ENCODE results near the gene CD163.
"Not testable (repeated sequence)": the region's sequence is repeated elsewhere in the genome, so short reads cannot be mapped to it uniquely, and the experiment has no call there.

Gene CD163

DNA sequence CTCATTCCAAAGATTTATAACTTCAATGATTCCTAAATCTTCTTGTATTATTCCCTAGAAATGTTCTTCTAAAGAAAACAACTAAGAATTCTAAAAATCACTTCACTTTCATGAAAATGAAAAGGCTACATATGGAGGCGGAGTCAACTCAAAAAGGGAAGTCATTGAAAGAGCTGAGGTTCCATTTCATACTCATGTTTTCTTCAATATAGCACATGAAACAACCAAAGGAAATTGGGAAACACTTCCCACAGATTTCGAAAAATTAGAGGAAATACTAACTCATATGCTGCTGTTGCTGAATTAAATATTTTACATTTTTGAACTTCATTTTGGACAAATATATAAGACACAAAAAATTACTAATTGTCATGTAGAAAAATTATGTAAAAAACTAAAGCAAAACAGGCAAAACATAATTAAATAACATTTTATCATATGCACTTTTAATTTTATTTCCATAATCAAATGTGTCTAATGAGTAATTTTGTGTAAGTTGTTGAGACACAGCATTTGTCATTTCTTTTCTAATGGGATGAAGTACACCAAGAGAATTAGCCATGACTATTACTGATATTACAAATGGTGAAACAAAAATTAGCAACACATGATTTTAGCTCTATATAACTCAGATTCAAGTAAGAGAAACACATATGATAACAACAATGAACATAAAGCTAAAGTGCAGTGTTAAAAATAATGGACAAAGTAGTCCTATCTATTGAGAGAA is at the start of gene CD163:
Gene CD163 (minus strand): TSS at position 92 of the 730 bp plus-strand sequence. CDS start 87 bp downstream, at position 5.
- no peak for DNase-seq (ENCODE audit: low read depth, low spot score)

DNA sequence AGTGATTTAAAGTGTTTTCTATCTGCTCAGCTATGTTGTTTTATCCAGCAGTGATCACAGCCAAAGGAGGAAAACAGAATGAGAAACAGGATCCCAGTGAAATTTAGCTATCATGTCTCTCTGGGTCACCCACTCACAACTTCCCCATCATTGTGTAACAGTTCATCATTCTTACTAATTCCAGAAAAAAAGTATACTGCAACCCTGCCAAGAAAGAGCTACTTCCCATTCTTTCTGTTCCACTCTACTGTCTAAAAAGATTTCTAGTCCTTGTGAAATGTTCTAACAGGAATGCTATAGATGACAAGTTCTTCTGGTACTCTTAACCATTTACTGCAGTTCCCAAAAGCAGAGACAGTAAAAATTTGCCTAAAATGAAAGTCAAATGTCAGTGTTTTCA is 39.2 kb upstream of the CD163 start:
- DNase-seq (ENCODE audit: low read depth, low spot score) = no peak

DNA sequence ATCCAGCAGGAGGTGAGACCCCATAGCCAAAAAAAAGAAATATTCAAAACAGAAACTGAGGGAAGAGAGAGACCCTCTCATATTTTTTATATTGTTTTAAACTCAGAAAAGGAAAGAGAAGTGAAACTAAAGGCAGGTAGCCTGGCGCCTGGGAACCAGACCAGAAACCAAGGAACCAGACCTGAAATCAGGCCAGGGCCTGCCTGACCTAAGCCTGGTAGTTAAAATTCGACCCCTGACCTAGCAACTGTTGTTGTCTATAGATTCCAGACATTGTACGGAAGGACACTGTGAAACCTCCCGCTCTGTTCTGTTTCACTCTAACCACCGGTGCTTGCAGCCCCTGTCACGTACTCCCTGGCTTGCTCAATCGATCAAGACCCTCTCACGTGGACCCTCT is 38.5 kb upstream of the CD163 start:
- no peak for DNase-seq (ENCODE audit: low read depth, low spot score)

DNA sequence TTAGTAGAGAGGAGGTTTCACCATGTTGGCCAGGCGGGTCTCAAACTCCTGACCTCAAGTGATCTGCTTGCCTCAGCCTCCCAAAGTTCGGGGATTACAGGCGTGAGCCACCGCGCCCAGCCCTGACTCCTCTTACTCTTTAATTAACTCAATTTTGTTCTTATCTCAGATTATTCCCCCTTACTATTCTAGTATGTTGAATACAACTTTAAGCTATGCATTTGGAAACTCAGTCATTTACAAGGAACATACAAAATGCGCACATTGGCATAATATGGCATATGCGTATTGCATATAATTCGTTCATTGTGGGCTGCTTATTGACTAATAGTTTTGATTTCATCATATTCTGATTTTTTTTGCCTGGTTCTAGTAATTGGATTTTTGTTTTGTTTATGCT is 10.8 kb upstream of the CD163 start:
- no peak for DNase-seq (ENCODE audit: low read depth, low spot score)

DNA sequence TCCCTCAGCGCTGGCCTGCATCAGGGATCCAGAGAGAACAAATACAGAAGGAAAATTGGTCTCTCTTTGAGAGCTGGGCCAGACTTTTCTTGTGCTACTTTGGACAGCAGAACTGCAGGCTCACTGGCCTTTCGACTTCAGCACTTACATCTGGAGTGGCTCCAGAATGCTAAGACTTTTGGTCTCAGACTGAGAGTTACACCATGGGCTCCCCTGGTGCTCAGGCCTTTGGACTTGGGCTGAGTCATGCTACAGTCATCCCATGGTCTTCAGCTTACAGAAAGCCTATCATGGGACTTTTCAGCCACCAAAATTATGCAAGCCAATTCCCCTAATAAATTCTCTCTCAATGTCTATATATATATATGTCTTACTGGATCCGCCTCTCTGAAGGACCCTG is 9.0 kb upstream of the CD163 start:
- peak; percentile 82 for DNase-seq (ENCODE audit: low read depth, low spot score)

DNA sequence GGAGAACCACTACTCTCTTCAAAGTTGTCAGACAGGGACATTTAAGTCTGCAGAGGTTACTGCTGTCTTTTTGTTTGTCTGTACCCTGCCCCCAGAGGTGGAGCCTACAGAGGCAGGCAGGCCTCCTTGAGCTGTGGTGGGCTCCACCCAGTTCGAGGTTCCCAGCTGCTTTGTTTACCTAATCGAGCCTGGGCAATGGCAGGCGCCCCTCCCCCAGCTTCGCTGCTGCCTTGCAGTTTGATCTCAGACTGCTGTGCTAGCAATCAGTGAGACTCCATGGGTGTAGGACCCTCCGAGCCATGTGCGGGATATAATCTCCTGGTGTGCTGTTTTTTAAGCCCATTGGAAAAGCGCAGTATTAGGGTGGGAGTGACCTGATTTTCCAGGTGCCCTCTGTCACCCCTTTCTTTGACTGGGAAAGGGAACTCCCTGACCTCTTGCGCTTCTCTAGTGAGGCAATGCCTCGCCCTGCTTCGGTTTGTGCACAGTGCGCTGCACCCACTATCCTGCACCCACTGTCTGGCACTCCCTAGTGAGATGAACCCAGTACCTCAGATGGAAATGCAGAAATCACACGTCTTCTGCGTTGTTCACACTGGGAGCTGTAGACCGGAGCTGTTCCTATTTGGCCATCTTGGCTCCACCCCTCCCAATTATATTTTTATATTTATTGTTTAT is 6.4 kb upstream of the CD163 start:
- not testable (repeated sequence) for DNase-seq (ENCODE audit: low read depth, low spot score)

DNA sequence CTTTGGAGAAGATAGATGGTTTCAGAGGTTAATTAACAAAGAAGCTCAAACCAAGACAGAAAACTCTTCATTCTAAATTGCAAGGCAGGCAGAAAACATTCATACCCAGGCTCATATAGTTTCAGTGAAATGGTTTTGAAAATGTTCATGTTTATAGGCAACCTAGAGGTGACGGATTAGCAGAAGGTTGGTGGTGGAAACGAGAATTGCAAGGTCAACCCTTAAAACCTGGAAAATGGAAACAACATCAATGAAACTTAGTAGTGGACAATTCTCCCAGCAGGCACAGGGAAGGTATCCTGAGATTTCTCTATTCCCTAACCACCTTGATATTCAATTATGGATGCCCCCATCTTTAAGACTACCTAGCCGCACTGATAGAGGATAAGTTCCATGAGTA is 965 bp downstream of the CD163 start:
- DNase-seq (ENCODE audit: low read depth, low spot score) = no peak

DNA sequence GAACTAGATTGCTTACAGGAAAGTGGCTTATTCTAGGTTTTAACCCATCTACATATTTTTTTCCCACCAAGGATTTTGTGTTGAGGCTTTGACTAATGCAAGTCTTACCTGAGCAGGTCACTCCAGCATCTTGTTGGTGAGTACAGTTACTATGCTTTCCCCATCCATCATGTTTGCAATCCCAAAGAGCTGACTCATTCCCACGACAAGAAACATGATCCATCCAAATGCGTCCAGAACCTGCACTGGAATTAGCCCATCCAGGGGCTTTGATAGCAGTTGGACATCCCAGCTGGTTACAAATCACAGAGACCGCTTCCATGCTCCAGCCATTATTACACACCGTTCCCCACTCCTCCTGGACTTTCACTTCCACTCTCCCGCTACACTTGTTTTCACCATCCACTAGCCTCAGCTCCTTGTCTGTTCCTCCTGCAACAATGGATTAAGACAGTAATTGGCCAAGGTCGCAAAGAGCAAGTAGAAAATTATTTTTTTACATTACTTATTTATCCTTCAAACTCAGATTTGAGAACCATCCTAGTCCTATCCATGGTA is 2.5 kb downstream of the CD163 start:
- no peak for DNase-seq (ENCODE audit: low read depth, low spot score)

DNA sequence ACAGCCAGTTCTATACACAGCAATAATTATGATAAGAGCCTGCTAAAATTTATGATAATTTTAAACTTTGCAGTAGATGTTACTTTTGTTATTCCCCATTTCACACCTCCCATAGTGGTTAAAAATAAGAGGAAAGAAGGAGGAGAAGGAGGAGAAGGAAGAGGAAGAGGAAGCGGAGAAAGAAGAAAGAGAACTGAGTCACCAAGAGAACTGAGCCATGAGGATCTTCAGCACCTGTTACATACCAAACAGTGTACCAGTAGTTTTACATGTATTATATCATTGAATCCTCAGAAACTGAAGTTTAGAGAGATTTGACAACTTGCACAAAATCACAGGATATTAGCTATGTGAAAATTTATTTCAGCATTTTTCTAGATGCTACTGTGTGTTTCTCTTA is 3.9 kb downstream of the CD163 start:
- no peak for DNase-seq (ENCODE audit: low read depth, low spot score)

DNA sequence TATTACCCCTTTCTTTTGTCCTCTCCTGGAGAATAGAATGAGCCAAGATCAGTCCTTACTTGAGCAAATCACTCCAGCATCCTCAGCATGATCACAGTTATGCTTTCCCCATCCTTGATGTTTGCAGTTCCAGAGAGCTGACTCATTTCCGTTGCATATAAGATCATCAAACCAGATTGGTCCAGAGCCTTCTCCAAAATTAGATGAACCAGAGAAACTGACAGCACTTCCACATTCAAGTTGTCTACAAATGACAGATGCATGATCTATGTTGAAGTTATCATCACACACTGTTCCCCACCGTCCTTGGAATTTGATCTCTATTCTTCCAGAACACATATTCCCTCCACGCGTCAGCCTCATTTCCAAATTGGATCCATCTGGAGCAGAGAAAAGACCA is 4.8 kb downstream of the CD163 start:
- DNase-seq (ENCODE audit: low read depth, low spot score) = peak; percentile 31

DNA sequence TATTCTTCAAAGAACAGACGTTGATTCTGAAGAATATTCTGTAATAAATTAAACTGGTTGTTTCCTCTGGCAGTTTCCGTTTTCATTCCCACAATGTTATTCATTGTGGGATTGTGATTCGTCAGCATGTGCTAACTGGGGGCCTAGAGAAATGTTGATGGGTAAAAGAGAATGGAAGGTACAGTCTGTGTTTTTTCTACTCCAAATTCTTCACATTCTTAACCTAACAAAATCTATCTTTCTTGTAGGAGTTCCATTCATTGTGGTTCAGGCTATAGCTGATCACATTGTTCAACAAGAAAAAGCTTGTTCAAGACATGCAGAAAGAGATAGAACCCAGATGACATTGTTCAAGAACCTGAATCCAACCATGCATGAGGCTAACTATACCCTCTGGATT is 5.9 kb downstream of the CD163 start:
- DNase-seq (ENCODE audit: low read depth, low spot score) = no peak

DNA sequence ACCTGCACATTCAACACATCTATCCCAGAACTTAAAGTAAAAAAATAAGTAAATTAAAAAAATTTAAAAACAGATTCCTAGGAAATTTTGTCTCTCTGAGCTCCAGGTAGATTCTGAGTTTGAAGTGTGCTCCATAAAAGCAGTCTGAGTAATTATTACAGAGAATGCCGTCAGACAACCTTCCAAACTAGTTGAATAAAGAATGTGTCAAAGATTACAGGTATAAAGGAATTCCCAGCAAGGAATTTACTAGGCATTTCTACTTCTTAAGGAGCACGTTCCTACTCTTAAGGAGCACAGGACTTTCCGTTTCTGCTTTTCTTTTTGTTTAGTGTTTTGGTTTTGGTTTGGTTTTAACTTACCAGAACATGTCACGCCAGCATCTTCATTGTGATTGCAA is 7.1 kb downstream of the CD163 start:
- DNase-seq (ENCODE audit: low read depth, low spot score) = no peak

DNA sequence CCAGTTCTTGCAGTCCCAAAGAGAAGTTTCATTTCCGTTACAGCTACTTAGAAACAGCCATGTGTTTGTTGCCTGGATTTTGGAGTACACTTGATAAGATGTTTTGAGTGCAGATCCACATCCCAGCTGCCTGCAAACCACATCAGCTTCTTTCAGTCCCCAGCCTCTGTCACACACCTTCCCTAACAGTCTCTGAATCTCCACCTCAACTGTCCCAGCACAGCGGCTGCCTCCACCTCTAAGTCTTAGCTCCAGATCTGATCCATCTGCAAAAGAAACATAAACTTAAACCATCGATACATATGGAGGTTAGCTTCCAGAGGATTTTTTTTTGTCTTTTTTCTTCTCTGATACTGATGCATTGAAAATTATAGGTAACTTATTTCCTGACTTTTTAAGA is 8.4 kb downstream of the CD163 start:
- no peak for DNase-seq (ENCODE audit: low read depth, low spot score)

DNA sequence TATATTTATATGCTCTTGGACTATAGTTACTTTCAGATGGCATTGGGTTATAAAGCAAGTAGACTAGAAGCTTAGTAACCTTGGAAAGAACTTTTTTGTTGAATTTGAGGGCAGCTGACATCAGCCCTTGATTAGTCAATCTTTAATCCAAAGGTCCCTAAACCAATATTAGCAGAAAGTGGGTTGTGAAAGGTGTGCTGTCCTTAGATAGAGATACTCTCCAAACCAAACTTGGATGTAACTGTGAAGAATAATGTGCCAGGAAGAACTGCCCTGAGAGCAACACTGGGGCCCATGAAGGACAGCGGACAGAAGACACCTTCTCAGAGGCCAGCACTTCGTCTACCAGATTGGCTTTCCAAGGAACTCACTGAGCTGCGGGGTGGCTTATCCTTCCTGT is 10.6 kb downstream of the CD163 start:
- DNase-seq (ENCODE audit: low read depth, low spot score) = no peak

DNA sequence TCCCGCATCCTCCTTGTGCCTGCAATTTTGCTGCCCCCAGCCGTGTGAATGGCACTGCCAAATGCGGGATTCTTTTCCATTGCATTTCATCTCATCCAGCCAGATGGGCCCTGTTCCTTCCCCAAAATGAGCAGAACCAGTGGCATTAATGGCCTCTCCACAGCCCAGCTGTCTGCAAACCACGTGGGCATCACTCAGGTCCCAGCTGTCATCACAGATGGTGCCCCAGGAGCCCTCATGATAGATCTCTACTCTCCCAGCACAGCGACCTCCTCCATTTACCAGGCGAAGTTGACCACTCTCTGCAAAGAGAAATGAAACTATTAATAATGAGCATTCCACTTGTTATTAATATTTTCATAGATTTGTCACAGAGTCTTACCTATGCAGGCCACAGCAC is 17.1 kb downstream of the CD163 start:
- no peak for DNase-seq (ENCODE audit: low read depth, low spot score)

DNA sequence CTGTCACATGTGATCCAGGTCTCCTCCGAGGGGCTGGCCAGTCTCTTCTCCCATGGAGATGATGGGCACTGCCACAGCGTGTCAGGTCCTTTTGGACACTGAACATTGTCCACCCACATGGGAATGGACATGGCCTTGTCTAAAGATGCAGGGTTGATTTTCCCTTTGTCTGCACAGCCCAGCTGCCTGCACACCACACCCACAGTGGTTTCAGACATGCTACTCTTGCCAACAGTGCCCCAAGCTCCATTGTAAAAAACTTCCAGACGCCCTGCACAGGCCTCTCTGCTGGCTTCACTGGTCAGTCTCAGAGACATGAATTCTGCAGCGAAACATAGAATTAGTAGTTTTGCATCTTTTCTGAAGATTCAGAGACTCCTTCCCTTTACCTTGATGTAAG is 18.5 kb downstream of the CD163 start:
- DNase-seq (ENCODE audit: low read depth, low spot score) = no peak

DNA sequence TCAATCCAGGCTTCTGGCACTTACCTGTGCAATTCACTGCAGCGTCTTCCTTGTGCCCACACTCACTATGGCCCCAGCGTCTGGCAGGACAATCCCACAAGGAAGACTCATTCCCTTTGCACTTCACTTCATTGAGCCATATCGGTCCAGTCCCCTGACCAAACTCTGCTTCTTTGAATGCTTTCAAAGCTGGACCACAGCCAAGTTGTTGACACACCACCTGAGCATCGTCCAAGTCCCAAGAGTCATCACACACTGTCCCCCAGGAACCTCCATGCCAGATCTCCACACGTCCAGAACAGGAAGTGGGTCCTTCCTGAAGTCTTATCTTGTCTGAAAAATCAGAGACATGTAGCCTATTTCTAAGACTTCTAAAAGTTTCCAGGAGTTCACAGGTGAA is 20.2 kb downstream of the CD163 start:
- DNase-seq (ENCODE audit: low read depth, low spot score) = no peak

DNA sequence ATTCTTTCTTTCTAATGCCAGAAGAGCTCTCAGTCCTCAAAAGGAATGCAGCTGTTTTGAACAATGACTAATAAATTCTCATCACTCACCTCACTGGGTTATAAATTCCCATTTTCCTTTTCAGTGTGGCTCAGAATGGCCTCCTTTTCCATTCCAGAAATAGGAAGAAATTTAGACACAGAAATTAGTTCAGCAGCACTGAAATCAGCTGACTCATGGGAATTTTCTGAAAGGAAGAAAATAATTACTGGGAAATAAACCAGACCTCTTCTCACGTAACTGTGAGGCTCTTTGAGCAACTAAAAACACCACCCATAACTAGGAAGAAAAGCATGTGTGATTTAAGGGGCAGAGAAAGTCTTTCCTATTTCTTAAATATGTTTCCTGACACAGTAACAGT is 23.8 kb downstream of the CD163 start:
- DNase-seq (ENCODE audit: low read depth, low spot score) = no peak

DNA sequence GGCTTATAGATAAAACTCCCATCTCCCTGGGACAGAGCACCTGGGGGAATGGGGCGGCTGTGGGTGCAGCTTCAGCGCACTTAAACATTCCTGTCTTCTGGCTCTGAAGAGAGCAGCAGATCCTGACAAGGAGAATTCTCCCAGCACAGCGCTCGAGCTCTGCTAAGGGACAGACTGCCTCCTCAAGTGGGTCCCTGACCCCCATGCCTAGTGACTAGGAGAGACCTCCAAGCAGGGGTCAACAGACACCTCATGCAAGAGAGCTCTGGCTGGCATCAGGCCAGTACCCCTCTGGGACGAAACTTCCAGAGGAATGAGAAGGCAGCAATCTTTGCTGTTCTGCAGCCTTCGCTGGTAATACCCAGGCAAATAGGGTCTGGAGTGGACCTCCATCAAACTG is 31.5 kb downstream of the CD163 start:
- no peak for DNase-seq (ENCODE audit: low read depth, low spot score)

DNA sequence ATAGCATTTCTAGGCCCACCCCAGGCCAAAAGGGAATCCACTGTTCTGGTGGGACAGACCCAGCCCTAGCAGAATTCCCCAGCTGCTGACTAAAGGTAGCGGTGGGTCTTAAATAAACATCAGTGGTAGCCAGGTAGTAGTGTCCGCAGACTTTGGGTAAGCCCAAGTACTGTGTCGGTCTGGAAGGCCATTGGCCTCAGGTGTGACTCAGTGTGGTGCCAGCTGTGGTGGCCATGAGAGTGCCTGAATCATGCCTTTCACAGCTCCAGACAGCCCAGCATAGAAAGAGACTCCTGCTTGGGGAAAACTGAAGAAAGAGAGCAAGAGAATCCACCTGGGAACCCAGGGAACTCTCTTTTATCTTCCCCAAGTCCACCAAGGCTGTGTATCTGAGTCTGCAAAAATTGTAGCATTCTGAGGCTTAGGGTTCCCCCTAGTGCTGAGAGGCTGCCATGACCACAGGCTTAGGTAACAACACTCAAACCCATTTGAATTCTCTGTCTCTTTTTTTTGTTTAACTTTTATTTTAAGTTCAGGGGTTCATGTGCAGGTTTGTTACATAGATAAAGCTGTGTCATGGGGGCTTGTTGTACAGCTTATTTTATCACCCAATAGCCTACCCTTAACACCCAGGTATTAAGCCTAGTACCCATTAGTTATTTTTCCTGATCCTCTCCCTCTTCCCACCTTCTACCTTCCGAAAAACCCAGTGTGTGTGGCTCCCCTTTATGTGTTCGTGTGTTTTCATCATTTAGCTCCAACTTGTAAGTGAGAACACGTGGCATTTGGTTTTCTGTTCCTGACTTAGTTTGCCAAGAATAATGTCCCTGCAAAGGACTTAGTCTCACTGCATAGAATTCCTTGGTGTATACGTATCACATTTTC is 43.0 kb downstream of the CD163 start:
- DNase-seq (ENCODE audit: low read depth, low spot score) = no peak

DNA sequence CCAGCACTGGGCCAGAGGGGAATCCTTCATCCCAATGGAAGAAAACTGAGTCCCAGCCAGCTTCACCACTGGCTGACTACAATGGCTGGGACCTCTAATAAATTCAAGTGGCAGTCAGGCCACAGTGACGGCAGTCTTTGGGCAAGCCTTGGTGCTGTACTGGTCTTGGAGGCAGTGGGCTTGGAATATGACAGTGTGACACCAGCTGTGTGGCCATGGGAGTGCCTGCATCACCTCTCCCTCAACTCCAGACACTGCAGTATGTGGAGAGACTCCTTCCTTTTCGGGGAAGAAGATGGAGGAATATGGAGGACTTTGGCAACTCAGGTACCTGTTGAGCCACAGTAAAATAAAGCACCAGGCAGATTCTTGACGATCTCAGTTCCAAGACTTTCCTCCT is 43.6 kb downstream of the CD163 start:
- DNase-seq (ENCODE audit: low read depth, low spot score) = no peak

DNA sequence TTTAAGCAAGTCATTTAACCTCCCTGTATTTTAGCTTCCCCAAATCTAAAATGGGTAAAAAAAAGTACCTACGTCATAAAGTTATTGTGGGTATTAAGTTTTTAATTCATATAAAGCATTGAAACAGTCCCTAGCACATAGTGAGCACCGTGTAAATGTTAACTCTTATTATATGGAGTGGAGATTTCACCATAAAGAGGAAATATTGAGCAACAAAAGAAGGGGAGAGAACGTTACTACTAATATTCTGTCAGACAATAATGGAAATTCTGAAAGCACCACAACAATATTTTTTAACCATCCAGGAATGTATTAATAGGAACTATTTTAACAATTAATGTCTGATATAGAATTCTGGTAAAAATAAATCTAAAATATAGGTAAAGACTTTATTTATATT is 51.8 kb downstream of the CD163 start:
- no peak for DNase-seq (ENCODE audit: low read depth, low spot score)
